ENCODE data around the gene SPARC. TPM values are rescaled to one million over a fixed set of nuclear protein-coding genes. Genes with fewer than 3 reads are reported as not detected.

The SPARC gene
- total RNA-seq, 1 experiment from 2014 or later: 320 TPM

DNA sequence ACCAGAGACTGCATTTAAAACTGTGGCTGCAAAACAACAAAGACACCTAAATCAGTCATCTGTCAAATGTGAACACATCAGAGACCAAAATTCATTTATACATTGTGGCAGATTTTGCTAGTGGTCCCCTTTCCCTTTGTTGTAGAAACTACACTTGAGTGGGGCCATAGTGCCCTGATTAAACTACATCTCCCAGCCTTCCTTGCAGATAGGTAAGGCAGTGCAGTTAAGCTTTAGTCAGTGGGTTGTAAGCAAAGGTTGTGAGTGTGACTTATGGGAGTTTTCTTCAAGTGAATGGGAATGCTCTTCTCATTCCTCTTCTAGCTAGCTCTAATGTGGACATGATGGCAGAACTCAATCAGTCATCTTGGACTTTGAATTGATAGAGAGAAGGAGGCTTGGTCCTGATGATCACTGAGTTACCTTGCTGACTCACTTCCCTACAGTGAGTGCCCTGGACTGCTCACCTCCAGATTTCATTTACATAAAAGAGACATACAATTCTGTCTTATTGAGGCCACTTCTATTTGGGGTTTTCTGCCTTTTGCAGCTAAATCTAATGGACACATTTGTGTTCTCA lies 35.2 kb upstream of the SPARC start:
- Histone ChIP-seq H4K20me1 (ENCODE audit: control insufficient read depth, insufficient read depth, insufficient read length) (no peaks in the 10 kb centered on the region), H2BK120ac (ENCODE audit: low read depth, low read length, poor library complexity, severe bottlenecking) (no peak overlapping the region), H2BK15ac (ENCODE audit: low read depth, low read length) (no peak overlapping the region), H4K91ac (ENCODE audit: insufficient read length, low read depth, low read length) (no peak overlapping the region), H3K4ac (ENCODE audit: low read depth, low read length) (no peak overlapping the region), H2AK5ac (ENCODE audit: insufficient read length, low read length) (no peak overlapping the region), H3K4me1 (ENCODE audit: insufficient read depth, low read length) (peaks cover 7% of the 10 kb centered on the region), H3K23me2 (ENCODE audit: insufficient read length, low read depth, low read length, poor library complexity, severe bottlenecking) (no peaks in the 10 kb centered on the region), H3K9ac (ENCODE audit: extremely low read depth, insufficient read length, low read length) (no peak overlapping the region), H3K23ac (ENCODE audit: insufficient read length, low read depth, low read length) (no peak overlapping the region), H3K9me3 (ENCODE audit: control insufficient read depth, low read depth, low read length) (no peaks in the 10 kb centered on the region), H2BK12ac (ENCODE audit: insufficient read length, low read depth, low read length) (no peak overlapping the region), H3K79me2 (ENCODE audit: insufficient read depth, low read length) (no peaks in the 10 kb centered on the region), H3K56ac (ENCODE audit: insufficient read length, low read depth, low read length) (no peak overlapping the region), H3T11ph (ENCODE audit: low read length) (no peak overlapping the region), H3K14ac (ENCODE audit: insufficient read depth, low read length) (no peak overlapping the region), H3K79me1 (ENCODE audit: insufficient read depth, low read depth, low read length, poor library complexity, severe bottlenecking) (no peaks in the 10 kb centered on the region), H3K27ac (ENCODE audit: insufficient read length, low read depth, low read length) (no peak overlapping the region), H3K18ac (ENCODE audit: insufficient read length, low read depth, low read length) (no peak overlapping the region), H2BK5ac (ENCODE audit: insufficient read length, low read length) (no peak overlapping the region), H4K5ac (ENCODE audit: insufficient read length, low read depth, low read length) (no peak overlapping the region), H3K4me2 (ENCODE audit: insufficient read depth, insufficient read length, low read length) (no peak overlapping the region), H2AFZ (ENCODE audit: low read length) (peak overlapping the region; percentile 82), H2BK20ac (ENCODE audit: low read depth, low read length, poor library complexity, severe bottlenecking) (no peak overlapping the region), H3K27me3 (ENCODE audit: insufficient read depth, low read length) (no peaks in the 10 kb centered on the region), H4K8ac (replicated peaks; ENCODE audit: insufficient read length, low read depth, low read length) (no peak overlapping the region)
- Mint-ChIP-seq H3K27ac (no peak overlapping the region; a peak in 1 of 7 replicates), H3K36me3 (ENCODE audit: insufficient read depth in 1 of 3, low read depth in 3 of 3) (peaks cover 0 to 5% (median 0%) of the 10 kb centered on the region in 3 experiments; a peak in 2 of 7 replicates), H3K4me1 (peaks cover 15 to 23% of the 10 kb centered on the region in 2 experiments), H3K4me3 (no peak overlapping the region), H3K9me3 (peaks cover 0 to 4% of the 10 kb centered on the region in 2 experiments; a peak in 4 of 5 replicates), H3K27me3 (ENCODE audit: low read depth) (peaks cover 1% of the 10 kb centered on the region)
- TF ChIP-seq, protein P1, sequence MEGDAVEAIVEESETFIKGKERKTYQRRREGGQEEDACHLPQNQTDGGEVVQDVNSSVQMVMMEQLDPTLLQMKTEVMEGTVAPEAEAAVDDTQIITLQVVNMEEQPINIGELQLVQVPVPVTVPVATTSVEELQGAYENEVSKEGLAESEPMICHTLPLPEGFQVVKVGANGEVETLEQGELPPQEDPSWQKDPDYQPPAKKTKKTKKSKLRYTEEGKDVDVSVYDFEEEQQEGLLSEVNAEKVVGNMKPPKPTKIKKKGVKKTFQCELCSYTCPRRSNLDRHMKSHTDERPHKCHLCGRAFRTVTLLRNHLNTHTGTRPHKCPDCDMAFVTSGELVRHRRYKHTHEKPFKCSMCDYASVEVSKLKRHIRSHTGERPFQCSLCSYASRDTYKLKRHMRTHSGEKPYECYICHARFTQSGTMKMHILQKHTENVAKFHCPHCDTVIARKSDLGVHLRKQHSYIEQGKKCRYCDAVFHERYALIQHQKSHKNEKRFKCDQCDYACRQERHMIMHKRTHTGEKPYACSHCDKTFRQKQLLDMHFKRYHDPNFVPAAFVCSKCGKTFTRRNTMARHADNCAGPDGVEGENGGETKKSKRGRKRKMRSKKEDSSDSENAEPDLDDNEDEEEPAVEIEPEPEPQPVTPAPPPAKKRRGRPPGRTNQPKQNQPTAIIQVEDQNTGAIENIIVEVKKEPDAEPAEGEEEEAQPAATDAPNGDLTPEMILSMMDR (conservative IDR thresholded peaks at IDR 0.05): no peak
- DNase-seq: no peak

Data from H9 (cell line).